Ovary (tissue), 9 donors: ENCODE measurements around the gene WASF2. TPM values are rescaled to one million over a fixed set of nuclear protein-coding genes. Genes with fewer than 3 reads are reported as not detected.
"Not testable (repeated sequence)": the region's sequence is repeated elsewhere in the genome, so short reads cannot be mapped to it uniquely, and the experiment has no call there.

Experiments
- DNase-seq, 5 donors: peaks; one replicate each; pipeline ENCODE4 v3.0.0-alpha.2; 2019 to 2020
- H3K27ac ChIP-seq, 2 donors: fragments of 200-600 bp; one replicate each; pipeline versions ENCODE4 v1.5.1 to v1.8.0; 2019 to 2022
- H3K27me3 ChIP-seq: fragments of 200-600 bp; one replicate; pipeline ENCODE4 v1.8.0; 2022
- H3K36me3 ChIP-seq: fragments of 200-600 bp; sonication (generic); one replicate; pipeline ENCODE4 v1.5.1; 2019
- H3K4me1 ChIP-seq: one replicate; pipeline ENCODE4 v1.8.1; 2013; ENCODE audit warnings: mild to moderate bottlenecking, moderate library complexity; ENCODE audit not compliant: insufficient read depth
- H3K4me3 ChIP-seq: fragments of 200-600 bp; sonication (generic); one replicate; pipeline ENCODE4 v1.5.1; 2017
- H3K9me3 ChIP-seq, 2 donors: fragments of 200-600 bp in 1 of 2; sonication (generic) in 1 of 2; one replicate each; pipeline versions ENCODE4 v1.5.1 to v1.8.1; 2013 to 2019; ENCODE audit warnings: mild to moderate bottlenecking in 1 of 2, moderate library complexity in 1 of 2
- CTCF ChIP-seq, 3 donors: fragments of 450-650 bp in 2 of 3; fragments of 200-600 bp in 1 of 3; IDR thresholded peaks; one replicate each; pipeline versions ENCODE4 v1.5.1 to v1.8.0; 2016 to 2022; ENCODE audit warnings: antibody characterized with exemption in 3 of 3, mild to moderate bottlenecking in 1 of 3
- EP300 ChIP-seq: sonication (generic); formaldehyde crosslinking; IDR thresholded peaks from one replicate; pipeline ENCODE4 v1.6.1; 2017; ENCODE audit warnings: antibody characterized with exemption
- POLR2A ChIP-seq: fragments of 450-650 bp; IDR thresholded peaks from one replicate; pipeline ENCODE4 v1.6.1; 2017; ENCODE audit warnings: antibody characterized with exemption, mild to moderate bottlenecking, moderate library complexity
- WGBS, 3 donors: extraction: QIAGEN DNeasy Blood & Tissue Kit in 1 of 3; methylation state at CpG; one replicate each; pipeline versions ENCODE4 v1.1.5 to v1.1.7; 2013 to 2017; 5-methylcytosine and 5-hydroxymethylcytosine counted together
- intact Hi-C, 4 donors: fragments of 100-400 bp; cut with DNase I; formaldehyde crosslinking; loops; one replicate each; pipeline versions ENCODE4 v1.11.0 to v1.15.1; 2022 to 2023
- polyA plus RNA-seq, 2 donors: library from polyadenylated mRNA; stranded (reverse); fragments of 200-250 nt in 1 of 2; fragments of 350-450 nt in 1 of 2; fragmentation: Illumina TruSeq in 1 of 2; extraction: RNeasy Lipid Tissue Mini Kit (QIAGEN cat#74804) in 1 of 2; gene quantifications; one replicate each; pipeline ENCODE4 v1.2.3, GENCODE V29; 2013 to 2014
- total RNA-seq, 7 donors: library from RNA; depleted of rRNA in 2 of 7; stranded (reverse); fragments of >200 nt in 2 of 7; fragmentation: NEBNext Ultra II Directional in 3 of 7; extraction: Animal tissue kit (Norgen Biotek cat#: 25700) in 3 of 7; gene quantifications; one replicate each; pipeline versions ENCODE4 v1.1.0 to v1.2.4, GENCODE V29; 2016 to 2023
- donor health status: DM: no; HTN: no; CAD: no; lungs with moderate emphysema.
- donor health status: DM: no; HTN: no; CAD: no.
- donor health status: Bipolar disorder and iron deficiency.
- donor health status: DM: yes; HTN: yes; CAD: no.
- donor health status: DM: no; HTN: no; CAD: no.
- donor health status: DM: yes; HTN: yes; CAD: no.

WASF2 gene
- total and polyA plus RNA-seq, 9 donors, result 28.0 to 233 (median 153) TPM

GRCh38 chr1:27438621-27439061 is 51.3 kb downstream of the WASF2 start:
- Histone ChIP-seq H3K27me3 (no peaks in the 10 kb centered on the region), H3K9me3 (no peaks in the 10 kb centered on the region), H3K4me3 (no peak overlapping the region), H3K36me3 (no peaks in the 10 kb centered on the region), H3K27ac (no peak overlapping the region), H3K4me1 (peaks cover 17% of the 10 kb centered on the region)
- no peak for TF ChIP-seq CTCF (IDR thresholded peaks at IDR 0.05)
- no peak for TF ChIP-seq EP300
- no peak for TF ChIP-seq POLR2A
- 89 to 94% (median 93%) methylated on average over 1 of the region's 1 CpG for WGBS, 3 donors
- no peak for DNase-seq
- intact Hi-C loops, result loop anchor here in 3 of 4 donors (10.0 kb wide), 1 partner anchor 46 kb away; no protein-coding TSS in a partner anchor

GRCh38 chr1:27436204-27437159 is 53.5 kb downstream of the WASF2 start:
- Histone ChIP-seq H3K27ac (no peak overlapping the region), H3K4me3 (no peak overlapping the region), H3K36me3 (no peaks in the 10 kb centered on the region), H3K27me3 (no peaks in the 10 kb centered on the region), H3K4me1 (peaks cover 23% of the 10 kb centered on the region), H3K9me3 (no peaks in the 10 kb centered on the region)
- TF ChIP-seq EP300, result no peak
- no peak for TF ChIP-seq CTCF (IDR thresholded peaks at IDR 0.05)
- TF ChIP-seq POLR2A, result no peak
- 49 to 58% (median 57%) methylated on average over 5 of the region's 5 CpGs for WGBS, 3 donors
- no peak for DNase-seq
- intact Hi-C loops, result loop anchor here in 3 of 4 donors (10.0 kb wide), 1 partner anchor 48 kb away; no protein-coding TSS in a partner anchor

- WGBS, 3 donors, result 49 to 57% (median 54%) methylated on average over 2 of the region's 2 CpGs
- TF ChIP-seq EP300, result no peak
- no peak for TF ChIP-seq POLR2A
- no peak for TF ChIP-seq CTCF (IDR thresholded peaks at IDR 0.05)
- Histone ChIP-seq H3K27me3 (no peaks in the 10 kb centered on the region), H3K4me1 (peaks cover 26% of the 10 kb centered on the region), H3K4me3 (no peak overlapping the region), H3K9me3 (no peaks in the 10 kb centered on the region), H3K36me3 (no peaks in the 10 kb centered on the region), H3K27ac (no peak overlapping the region)
- intact Hi-C loops, result loop anchor here in 3 of 4 donors (10.0 kb wide), 1 partner anchor 49 kb away; no protein-coding TSS in a partner anchor
- no peak for DNase-seq
Observed at GRCh38 chr1:27435566-27436203, 54.3 kb downstream of the WASF2 start.

GRCh38 chr1:27433706-27434105 is 56.3 kb downstream of the WASF2 start:
- Histone ChIP-seq H3K4me1 (peaks cover 28% of the 10 kb centered on the region), H3K9me3 (no peaks in the 10 kb centered on the region), H3K27ac (no peak overlapping the region), H3K4me3 (no peak overlapping the region), H3K27me3 (no peaks in the 10 kb centered on the region), H3K36me3 (no peaks in the 10 kb centered on the region)
- intact Hi-C loops, result loop anchor here in 3 of 4 donors (10.0 kb wide), 1 partner anchor 51 kb away; no protein-coding TSS in a partner anchor
- TF ChIP-seq POLR2A (no peak), CTCF (IDR thresholded peaks at IDR 0.05) (no peak), EP300 (no peak)
- 64 to 89% (median 72%) methylated on average over 3 of the region's 3 CpGs for WGBS, 3 donors
- DNase-seq, result no peak

- not testable (repeated sequence) for H3K27me3 ChIP-seq, H3K4me3 ChIP-seq, H3K27ac ChIP-seq, DNase-seq, H3K9me3 ChIP-seq, H3K36me3 ChIP-seq
- H3K4me1 ChIP-seq, result peaks cover 26% of the 10 kb centered on the region
- 13 to 40% (median 29%) methylated on average over 1 of the region's 1 CpG for WGBS, 3 donors
- intact Hi-C loops, result loop anchor here in 3 of 4 donors (10.0 kb wide), 1 partner anchor 52 kb away; no protein-coding TSS in a partner anchor
Observed at GRCh38 chr1:27432725-27433124, 57.2 kb downstream of the WASF2 start.
